WTC11 (cell line): ENCODE data around the gene GLUL.

Experiments
- ATF1 ChIP-seq: sonication (generic); formaldehyde crosslinking; IDR thresholded peaks from 2 replicates; pipeline ENCODE4 v1.8.1; 2023; ENCODE audit warnings: mild to moderate bottlenecking, moderate library complexity, missing genetic modification reagents
- CREM ChIP-seq: sonication (generic); formaldehyde crosslinking; IDR thresholded peaks from 2 replicates; pipeline ENCODE4 v1.8.1; 2022; ENCODE audit warnings: mild to moderate bottlenecking, missing genetic modification reagents, moderate library complexity
- CTCF ChIP-seq: fragments of 200-600 bp; IDR thresholded peaks from 2 replicates; pipeline ENCODE4 v1.8.0; 2022; ENCODE audit warnings: antibody characterized with exemption
- ESRRA ChIP-seq: sonication (generic); formaldehyde crosslinking; IDR thresholded peaks from 2 replicates; pipeline ENCODE4 v1.8.1; 2022; ENCODE audit warnings: mild to moderate bottlenecking, missing genetic modification reagents, borderline replicate concordance
- FOXK1 ChIP-seq: sonication (generic); formaldehyde crosslinking; IDR thresholded peaks from 2 replicates; pipeline ENCODE4 v1.8.0; 2022; ENCODE audit warnings: mild to moderate bottlenecking, moderate library complexity, missing genetic modification reagents
- FOXP1 ChIP-seq: sonication (generic); formaldehyde crosslinking; IDR thresholded peaks from 2 replicates; pipeline ENCODE4 v1.8.0; 2022; ENCODE audit warnings: missing genetic modification reagents, mild to moderate bottlenecking, moderate library complexity, borderline replicate concordance
- NFE2L1 ChIP-seq: sonication (generic); formaldehyde crosslinking; IDR thresholded peaks from 2 replicates; pipeline ENCODE4 v1.8.1; 2023; ENCODE audit warnings: missing genetic modification reagents
- PRDM15 ChIP-seq: sonication (generic); formaldehyde crosslinking; IDR thresholded peaks from 2 replicates; pipeline ENCODE4 v1.8.0; 2022; ENCODE audit warnings: missing genetic modification reagents
- PREB ChIP-seq: sonication (generic); formaldehyde crosslinking; IDR thresholded peaks from 2 replicates; pipeline ENCODE4 v1.8.1; 2022; ENCODE audit warnings: mild to moderate bottlenecking, missing genetic modification reagents, moderate library complexity, borderline replicate concordance
- STAT6 ChIP-seq: sonication (generic); formaldehyde crosslinking; conservative IDR thresholded peaks from 2 replicates; pipeline ENCODE4 v1.8.1; 2023; ENCODE audit warnings: mild to moderate bottlenecking, low read depth, missing genetic modification reagents, moderate library complexity
- TCF7 ChIP-seq: sonication (generic); formaldehyde crosslinking; IDR thresholded peaks from 2 replicates; pipeline ENCODE4 v1.8.0; 2022; ENCODE audit warnings: mild to moderate bottlenecking, low read depth, missing genetic modification reagents, moderate library complexity
- USF2 ChIP-seq: sonication (generic); formaldehyde crosslinking; IDR thresholded peaks from 2 replicates; pipeline ENCODE4 v1.8.1; 2023; ENCODE audit warnings: mild to moderate bottlenecking, missing genetic modification reagents, moderate library complexity
- ZNF416 ChIP-seq: fragments of 250-450 bp; sonication (Bioruptor Pico); IDR thresholded peaks from 2 replicates; pipeline ENCODE4 v1.9.0; 2021; ENCODE audit warnings: mild to moderate bottlenecking, inconsistent platforms
- ZSCAN18 ChIP-seq: fragments of 250-450 bp; sonication (Bioruptor Pico); IDR thresholded peaks from 2 replicates; pipeline ENCODE4 v2.1.2; 2022; ENCODE audit warnings: mild to moderate bottlenecking, moderate library complexity

- TF ChIP-seq CTCF (no peak), PRDM15 (CRISPR knock-in tag) (no peak), CREM (no peak), ATF1 (CRISPR knock-in tag) (no peak), PREB (CRISPR knock-in tag) (no peak), ZSCAN18 (CRISPR knock-in tag) (no peak), TCF7 (no peak), NFE2L1 (CRISPR knock-in tag) (no peak), ZNF416 (CRISPR knock-in tag) (no peak), ESRRA (CRISPR knock-in tag) (no peak), FOXP1 (CRISPR knock-in tag) (no peak), USF2 (CRISPR knock-in tag) (no peak), STAT6 (no peak), FOXK1 (no peak)
Observed at GRCh38 chr1:182339684-182340083, 51.9 kb downstream of the GLUL start.
